ENCODE data around the gene CP. TPM values are rescaled to one million over a fixed set of nuclear protein-coding genes. Genes with fewer than 3 reads are reported as not detected.
A peak's percentile ranks its signal among the peaks of the same experiment; 100 is the strongest.
"Not testable (repeated sequence)": the region's sequence is repeated elsewhere in the genome, so short reads cannot be mapped to it uniquely, and the experiment has no call there.

The CP gene
- 1 to 10 TPM in 9 of 10 donors, under 1 TPM in 1; 0.63 to 3.0 (median 2.1) TPM for polyA plus RNA-seq (ENCODE audit: insufficient read length in 10 of 10)
- long read RNA-seq, donor 1: 0 reads
- long read RNA-seq, donor 2: 0 reads
- long read RNA-seq, donor 3: 0 reads
- long read RNA-seq, donor 4: 0 reads
- long read RNA-seq, donor 5: 0 reads
- long read RNA-seq, donor 6: 0 reads
- long read RNA-seq, donor 7: 0 reads
- long read RNA-seq, donor 8: 0 reads
- long read RNA-seq, donor 9: 0 reads

DNA sequence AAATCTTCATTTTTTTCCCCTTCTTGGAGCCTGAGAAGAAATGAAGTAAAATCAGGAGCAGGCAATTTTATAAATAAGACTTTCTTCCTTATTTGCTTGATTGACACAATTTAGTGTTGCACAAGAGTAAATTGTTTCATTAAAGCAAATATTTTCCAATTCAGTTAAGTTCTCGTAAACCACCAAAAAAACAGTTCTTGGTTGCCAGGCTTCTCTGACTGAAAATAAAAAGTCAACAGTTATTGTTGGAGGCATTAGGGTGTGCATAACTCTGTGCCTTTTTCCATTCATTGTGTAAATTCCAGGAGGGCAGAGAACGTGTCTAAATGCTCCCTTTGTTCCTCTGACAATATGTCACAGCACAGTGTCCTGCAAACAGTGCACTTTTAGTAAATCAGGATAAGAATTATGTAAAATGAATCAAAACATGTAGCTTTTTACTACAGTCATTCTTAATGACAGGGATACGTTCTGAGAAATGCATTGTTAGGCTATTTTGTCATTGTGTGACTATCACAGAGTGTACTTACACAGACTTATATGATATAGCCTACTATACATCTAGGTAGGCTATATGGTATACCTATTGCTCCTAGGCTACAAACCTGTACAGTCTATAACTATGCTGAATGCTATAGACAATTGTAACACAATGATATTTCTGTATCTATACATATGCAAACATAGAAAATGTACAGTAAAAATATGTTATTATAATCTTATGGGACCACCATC, at the start of gene CP:
TSS of gene CP (minus strand) at position 47 of the 735 bp plus-strand sequence. CDS start at position 10, 37 bp downstream.
- DNase-seq: no peak

DNA sequence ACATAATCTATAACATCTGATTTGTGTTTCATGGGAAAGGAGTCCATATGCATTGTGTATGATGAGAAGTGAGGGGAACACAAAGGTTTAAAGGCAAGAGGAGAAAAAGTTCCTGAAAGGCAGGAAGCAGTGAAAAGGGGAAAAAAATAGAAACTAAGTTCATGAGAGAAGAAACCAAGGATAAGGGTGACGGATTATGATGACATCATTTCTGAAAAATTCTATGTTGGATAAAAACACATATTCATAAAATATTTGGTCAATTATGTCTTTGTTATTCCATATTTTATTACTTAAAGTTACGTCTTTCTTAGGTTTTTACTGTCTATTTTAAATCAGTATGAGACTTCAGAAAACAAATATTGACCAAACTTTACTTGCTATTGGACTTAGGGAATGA, 48.6 kb upstream of the CP start:
- no peak for DNase-seq

DNA sequence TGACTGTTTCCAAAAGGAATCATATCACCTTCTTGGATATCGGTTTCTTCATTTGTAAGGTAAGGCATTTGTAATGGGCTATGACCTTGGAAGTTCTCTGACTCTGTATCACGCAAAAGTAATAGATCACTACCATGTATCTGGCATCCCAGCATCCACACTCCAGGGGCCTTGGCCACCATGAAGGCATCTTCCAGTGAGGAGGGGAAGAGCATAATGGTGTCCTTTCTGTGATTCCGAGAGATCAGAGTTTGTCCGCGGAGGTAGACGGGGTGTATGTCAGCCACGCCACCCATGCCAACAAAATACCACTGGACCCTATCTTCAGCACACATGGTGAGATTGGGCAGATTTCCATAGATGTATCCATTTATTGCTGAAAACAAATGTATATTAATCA, 48.1 kb upstream of the CP start:
- DNase-seq: no peak

DNA sequence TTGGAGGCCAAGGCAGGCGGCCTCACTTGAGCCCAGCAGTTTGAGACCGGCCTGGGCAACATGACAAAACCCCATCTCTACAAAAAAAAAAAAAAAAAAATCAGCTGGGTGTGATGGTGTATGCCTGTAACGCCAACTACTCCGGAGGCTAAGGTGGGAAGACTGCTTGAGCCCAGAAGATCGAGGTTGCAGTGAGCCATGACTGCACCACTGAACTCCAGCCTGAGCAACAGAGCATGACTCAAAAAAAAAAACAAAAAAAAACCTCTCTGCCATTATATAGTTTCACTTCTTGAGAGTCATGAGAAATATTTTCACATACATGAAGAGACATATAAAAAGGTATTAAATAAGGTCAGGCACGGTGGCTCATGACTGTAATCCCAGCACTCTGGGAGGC, 45.9 kb upstream of the CP start:
- DNase-seq: no peak

DNA sequence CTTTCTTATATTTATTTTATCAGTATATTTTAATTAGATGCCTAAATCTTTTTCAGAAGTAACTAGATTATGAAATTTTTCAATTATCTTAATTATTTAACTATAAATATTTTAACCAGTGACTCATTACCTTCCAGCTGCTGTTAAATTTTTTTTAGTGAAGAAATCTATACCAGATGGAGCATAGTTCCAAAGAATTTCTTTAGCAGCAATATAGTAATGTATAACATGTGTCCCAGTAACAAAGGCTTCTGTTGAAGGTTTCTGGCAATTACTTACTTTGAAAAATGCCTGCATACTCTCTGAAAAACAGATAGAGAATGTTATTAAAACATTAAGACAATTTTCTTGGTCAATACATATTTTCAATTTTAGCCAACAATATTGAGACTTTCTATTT, 45.1 kb upstream of the CP start:
- DNase-seq: peak in 2 of 3 donors; percentile 31 to 37

DNA sequence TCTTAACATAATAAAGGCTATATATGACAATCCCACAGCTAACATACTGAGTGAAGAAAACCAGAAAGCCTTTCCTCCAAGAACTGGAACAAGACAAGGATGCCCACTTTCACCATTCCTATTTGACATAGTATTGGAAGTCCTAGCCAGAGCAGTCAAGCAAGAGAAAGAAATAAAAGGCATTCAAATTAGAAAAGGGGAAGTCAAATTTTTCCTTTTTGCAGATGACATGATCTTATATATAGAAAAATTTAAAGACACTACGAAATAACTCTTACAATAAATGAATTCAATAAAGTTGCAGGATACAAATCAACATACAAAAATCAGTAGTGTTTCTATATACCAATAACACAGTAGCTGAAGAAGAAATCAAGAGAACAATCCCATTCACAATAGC, 42.2 kb upstream of the CP start:
- DNase-seq: no peak

DNA sequence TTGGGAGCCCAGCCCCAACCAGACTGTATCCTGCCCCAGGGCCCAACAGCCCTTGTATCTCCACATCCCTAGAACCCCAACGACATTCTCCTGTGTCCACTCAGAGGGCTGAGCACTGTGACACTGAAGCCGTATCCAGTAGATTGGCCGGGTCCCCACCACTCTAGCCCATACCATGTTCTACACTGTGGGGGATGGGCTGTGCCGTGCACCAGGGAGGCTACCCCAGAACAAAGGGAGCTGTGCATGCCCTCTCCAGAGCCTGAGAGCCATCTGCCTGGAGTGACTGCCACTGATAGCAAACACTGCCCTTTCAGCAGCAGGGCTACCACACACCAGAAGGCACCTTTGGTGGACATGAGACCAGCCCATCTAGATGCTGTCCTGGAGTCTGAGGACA, 37.1 kb upstream of the CP start:
- no peak for DNase-seq

DNA sequence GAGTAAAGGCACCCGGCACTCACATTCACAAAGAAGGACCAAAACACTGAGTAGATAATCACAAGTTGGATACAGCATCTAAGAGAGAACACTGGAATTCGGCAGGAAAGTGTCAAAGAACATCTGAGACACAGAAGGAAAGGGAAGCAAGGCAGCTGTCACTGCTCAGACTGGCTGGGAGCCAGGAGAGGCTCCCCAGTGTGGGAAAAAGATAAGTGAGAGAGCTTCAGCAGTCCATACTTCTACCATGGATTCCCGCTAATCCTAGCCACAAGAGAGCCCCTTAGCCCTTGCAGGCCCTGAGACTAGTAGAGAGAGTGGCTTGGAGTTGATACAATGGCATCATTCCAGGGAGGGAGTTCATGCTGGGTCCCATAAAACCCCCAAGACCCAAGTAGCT, 36.7 kb upstream of the CP start:
- DNase-seq: peak in 2 of 3 donors; percentile 22 to 44

DNA sequence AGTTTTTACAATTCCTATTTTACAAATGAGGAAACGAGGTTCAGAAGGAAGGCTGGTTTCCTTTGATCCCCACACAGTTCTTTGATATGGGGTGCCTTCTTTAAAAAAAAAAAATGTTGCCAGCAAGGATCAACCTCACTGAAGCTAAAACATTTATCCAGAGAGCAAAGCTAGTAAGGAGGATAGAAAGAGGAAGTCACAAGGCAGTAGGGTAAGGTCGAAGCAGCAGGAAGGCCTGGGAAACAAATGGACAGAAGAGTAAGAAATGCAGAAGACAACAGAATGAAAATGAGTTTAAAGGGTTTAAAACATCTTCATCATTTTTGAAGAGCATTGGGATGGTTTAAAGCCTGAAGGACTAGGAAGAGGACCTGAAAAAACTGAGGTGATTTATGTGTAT, 30.6 kb upstream of the CP start:
- no peak for DNase-seq

DNA sequence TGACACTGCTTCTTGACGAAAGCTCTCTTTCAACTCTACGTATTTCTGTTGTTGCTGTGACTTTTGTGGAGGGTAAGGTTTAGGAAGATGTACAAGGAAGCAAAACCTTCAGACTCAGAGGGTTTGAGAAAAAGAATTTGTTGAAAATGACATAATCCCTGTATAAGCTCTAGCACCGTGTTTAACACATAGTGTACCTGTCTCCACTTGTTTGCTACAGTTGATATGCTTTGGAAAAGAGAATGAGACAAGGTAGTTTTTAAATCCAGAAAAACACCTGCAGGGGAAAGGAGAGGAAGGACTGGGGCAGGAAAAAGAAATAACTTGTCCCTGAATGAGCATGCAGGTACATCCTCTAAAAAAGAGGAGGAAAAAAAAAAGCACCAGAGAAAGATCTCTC, 29.6 kb upstream of the CP start:
- no peak for DNase-seq

DNA sequence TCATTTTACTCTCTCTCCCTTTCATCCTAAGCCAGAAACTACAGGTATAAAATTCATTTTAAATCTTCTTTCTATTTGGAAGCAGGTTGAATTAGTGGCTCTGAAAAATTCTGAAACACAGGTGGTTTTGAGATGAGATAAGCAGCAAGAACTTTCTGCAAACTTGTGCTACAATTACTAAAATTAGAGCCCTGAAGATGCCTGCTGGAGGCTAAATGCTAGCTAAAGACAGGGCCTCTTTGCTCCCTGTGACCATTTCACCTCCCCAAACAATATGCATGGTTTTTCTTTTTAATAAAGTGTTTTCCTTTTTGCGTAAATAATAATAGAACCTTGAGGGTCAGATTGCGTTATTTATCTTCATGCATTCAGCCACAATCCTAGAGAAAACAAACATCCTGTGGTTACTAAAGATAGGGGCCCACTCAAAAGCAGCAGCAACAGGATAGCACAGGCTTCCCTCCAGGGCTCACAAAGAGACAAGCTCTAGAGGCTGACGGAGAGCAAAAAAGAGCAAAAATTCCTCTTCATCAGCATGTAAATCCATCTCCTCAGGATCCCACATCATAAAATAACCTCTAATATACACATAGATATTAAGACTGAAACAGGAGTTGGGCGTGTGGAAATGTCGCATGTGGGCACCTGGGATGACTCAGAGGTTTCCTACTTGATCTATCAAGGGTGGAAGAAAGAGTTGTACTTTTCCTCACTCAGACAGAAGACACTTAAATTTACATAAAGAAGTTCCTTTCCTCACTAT, 26.5 kb upstream of the CP start:
- no peak for DNase-seq

DNA sequence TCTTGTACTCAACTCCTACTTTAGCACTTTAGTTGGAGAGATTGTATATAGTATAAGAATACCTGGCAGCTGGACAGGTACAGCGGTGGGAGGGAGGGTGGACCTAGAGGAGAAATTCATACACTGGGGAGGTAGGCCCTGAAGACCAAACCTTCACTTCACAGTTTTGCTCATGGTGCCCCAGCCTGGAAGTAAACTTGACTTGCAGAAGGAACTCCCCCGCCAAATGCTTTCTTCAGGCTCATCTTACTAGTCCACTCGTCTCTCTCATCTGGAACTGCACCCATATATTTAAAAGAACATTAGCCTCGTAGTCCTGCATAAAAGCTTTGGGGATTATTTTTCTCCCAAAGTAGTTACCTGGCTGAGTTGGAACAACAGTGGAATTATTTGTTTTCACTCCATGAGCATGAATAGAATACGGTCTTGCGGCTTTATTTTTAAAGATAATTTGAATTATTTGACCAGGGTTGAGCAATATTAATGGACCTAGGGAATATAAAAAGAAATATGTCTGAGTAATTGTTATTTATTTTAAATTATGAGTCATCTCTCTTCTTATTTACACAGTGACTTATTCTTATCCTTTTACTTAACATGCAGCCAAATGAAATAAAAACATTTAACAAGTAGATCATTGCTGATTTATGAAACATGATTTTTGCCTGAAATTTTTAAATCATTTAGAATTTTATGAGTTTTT, 25.5 kb upstream of the CP start:
- DNase-seq: no peak

DNA sequence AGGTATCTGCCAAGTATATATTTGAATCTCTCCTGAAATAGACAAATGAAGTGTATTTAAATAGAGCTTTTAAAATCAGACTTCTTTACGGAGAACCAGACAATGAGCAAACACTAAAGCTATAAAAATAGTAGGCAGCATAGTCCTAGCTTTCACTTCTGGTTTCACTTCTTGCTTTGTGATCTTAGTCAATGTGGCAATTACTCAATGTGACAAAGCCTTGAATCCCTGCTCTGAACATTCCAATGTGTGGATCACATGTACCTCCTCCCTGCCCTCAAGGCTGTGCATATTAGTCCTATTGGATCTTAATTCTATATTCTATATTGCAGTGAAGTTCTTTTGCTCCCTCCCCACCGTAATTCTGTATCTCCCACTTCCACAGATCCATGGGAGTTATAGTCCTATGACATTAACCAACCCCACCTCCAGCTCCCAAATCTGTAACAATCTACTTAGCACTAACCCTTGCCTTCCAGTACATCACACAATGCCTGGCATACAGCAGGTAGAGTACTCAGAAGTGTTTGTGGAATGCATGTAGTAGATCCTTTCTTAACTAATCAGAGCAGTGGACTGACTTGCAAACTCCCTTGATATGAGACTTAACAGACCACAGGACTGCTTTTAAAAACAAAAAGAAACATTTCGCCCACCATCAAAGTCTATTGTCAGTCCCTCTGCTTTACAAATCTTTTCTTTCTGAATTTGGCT, 24.3 kb upstream of the CP start:
- no peak for DNase-seq

DNA sequence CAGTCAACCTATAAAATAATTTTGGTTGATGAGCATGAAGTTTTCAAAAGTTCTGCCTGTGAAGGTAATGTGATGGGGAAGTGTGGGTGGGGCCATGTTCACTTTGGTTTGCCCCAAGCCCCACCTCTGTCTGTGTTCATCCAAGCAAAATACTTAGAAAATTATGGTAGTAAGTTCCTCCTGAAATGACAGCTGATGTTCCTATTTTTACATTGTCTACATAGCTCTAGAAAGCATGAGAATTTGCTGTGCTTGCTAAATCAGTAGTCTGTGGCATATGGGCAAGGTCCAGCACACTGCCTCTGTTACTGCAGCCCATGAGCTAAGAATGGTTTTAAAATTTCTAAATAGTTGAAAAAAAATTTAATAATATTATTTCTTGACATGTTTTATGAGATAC, 21.9 kb upstream of the CP start:
- DNase-seq: peak in 1 of 3 donors; percentile 15

DNA sequence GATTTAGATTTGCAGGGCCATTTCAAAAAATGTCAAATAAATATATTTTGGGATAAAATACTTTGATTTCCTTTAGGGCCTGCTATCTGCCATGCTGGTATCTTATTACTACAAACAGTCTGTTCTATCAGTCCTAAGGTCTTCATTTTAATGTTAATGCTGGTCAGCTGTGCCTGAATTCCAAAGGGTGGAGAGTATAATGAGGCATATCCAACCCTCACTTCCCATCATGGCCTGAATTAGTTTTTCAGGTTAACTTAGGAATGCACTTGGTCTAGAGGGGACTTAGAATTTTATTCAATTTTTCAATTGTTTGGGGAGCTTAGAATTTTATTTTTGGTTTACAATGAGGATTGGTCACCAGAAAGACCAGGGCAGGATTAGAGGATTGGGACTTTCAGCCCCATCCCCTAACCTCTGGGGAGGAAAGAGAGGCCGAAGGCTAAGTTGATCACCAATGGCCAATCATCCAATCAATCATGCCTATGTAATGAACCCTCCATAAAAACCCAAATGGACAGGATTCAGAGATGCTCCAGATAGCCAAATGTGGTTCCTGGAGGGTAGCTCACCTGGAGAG, 17.8 kb upstream of the CP start:
- DNase-seq: no peak

DNA sequence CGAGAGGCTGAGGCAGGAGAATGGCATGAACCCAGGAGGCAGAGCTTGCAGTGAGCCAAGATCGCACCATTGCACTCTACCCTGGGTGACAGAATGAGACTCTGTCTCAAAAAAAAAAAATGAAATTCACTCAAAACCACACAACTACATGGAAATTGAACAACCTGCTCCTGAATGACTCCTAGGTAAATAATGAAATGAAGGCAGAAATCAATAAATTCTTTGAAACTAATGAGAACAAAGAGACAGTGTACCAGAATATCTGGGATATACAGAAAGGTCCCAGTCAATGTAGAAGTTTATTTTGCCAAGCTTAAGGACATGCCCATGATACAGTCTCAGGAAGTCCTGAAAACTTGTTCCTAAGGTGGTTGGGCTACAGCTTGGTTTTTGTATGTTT, 16.6 kb upstream of the CP start:
- DNase-seq: not testable (repeated sequence)

DNA sequence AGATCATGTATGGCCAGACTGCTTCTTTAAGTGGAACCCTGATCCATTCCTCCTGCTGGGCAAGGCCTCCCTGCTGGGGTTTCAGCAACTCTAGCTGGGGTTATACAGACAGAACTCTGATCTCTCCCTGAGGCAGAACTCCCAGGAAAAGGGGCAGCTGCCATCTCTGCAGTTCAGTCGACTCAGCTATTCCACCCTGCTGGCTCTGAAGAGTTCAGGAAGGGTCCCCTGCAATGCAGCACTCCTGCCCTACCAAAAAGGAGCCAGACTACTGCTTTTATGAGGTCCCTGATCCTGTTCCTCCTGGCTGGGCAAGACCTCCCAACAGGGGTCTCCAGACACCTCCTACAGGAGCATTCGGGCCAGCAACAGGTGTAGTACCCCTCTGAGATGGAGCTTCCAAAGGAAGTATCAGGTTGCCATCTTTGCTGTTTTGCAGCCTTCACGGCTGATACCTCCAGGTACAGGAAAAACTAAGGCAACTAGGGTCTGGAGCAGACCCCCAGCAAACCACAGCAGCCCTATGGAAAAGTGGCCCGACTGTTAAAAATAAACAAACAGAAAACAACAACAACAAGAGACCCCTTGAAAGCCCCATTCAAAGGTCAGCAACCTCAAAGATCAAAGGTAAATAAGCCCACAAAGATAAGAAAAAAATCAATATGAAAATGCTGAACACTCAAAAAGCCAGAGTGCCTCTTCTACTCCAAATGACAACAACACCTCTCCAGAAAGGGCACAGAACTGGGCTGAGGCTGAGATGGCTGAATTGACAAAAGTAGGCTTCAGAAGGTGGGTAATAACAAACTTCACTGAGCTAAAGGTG, 14.2 kb upstream of the CP start:
- DNase-seq: no peak

DNA sequence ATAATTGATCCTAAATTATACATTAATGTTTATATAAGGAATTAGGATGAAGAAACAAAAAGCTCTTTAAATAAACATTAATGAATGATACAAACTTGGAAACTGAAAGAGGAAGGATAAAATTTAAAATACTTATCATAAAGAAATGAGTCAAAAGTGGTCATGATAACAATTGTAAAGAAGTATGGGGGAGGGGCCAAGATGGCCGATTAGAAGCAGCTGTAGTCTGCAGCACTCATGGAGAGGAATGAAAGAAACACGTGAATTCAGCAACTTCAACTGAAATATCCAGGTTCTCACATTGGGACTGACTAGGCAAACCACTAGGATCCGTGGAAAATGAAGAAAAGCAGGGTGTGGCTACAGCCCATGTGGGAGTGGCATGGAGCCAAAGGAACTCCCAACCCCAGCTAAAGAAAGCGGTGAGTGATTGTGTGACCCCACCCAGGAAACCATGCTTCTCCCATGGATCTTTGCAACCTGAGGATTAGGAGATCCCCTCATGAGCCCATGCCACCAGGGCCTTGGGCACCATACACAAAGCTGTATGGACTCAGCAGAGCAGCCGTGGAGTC, 13.1 kb upstream of the CP start:
- DNase-seq: no peak

DNA sequence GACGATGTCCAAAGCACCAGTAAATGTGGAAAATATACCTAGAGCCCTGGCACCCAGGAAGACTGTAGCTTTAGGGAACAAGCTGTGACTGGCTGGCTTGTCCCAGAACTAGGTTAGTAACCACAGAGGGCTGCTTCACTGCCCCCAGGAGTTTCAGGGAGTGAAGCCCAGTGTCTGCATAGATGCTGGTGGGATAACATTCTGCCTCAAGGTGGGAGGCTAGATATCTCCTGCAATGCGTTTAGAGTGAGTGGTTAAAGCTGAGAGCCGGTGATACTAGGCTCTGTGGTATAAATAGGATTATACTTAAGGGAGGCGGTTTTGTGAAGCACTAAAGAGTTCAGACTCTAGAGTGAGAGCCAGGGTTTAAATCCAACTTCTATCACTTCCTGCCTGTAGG, 11.7 kb upstream of the CP start:
- no peak for DNase-seq

DNA sequence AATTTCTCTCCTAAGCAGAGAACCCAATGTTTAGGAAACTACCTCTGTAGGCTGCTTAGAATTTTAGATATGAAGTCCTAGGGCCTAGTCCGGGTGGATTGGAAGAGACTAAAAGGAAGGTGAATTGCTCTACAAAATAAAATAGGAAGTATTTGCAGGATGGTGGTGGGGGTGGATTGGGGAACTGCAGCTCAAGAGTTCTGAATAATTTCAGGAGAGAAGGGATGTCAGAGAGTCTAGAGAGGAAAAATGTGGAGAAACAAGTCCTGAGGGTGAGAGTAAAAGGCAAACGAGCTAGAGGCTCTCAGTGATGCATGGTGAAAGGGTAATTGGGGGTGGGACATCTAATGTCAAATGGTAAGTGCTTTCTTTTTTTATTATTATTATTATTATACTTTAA, 10.2 kb upstream of the CP start:
- no peak for DNase-seq
